Lower leg skin (tissue), 4 donors: Measurements from ENCODE around the gene CCDC91. TPM values are rescaled to one million over a fixed set of nuclear protein-coding genes. Genes with fewer than 3 reads are reported as not detected.

Source experiments
- DNase-seq, 2 donors: peaks; one replicate each; pipeline ENCODE4 v3.0.0-alpha.2; 2019; ENCODE audit warnings: low spot score in 2 of 2
- H3K4me3 ChIP-seq: fragments of 200-600 bp; sonication (generic); 2 replicates; pipeline ENCODE4 v1.5.1; 2017; ENCODE audit warnings: mild to moderate bottlenecking, low read depth; ENCODE audit not compliant: poor library complexity, severe bottlenecking
- POLR2A ChIP-seq, 2 donors: fragments of 450-650 bp; IDR thresholded peaks; one replicate each; pipeline ENCODE4 v1.6.1; 2016 to 2017; ENCODE audit warnings: antibody characterized with exemption in 2 of 2, mild to moderate bottlenecking in 1 of 2, moderate library complexity in 1 of 2
- WGBS, 2 donors: methylation state at CpG; one replicate each; pipeline ENCODE4 v1.1.5; 2018; 5-methylcytosine and 5-hydroxymethylcytosine counted together
- intact Hi-C: fragments of 100-400 bp; cut with DNase I; formaldehyde crosslinking; loops from one replicate; pipeline ENCODE4 v1.15.0; 2023; ENCODE audit warnings: low total_unique reads
- total RNA-seq, 4 donors: library from RNA; depleted of rRNA; stranded (reverse); fragments of >200 nt; gene quantifications; one replicate each; pipeline ENCODE4 v1.1.0, GENCODE V29; 2016
- TF ChIP-seq, protein P1 (sequence below), 3 donors: fragments of 450-650 bp; IDR thresholded peaks; one replicate each; pipeline ENCODE4 v1.5.1; 2016; ENCODE audit warnings: antibody characterized with exemption in 3 of 3, mild to moderate bottlenecking in 3 of 3, moderate library complexity in 2 of 3

Gene CCDC91
- total RNA-seq, 4 donors from 2014 or later: 13.8 to 31.0 (median 23.3) TPM

DNA sequence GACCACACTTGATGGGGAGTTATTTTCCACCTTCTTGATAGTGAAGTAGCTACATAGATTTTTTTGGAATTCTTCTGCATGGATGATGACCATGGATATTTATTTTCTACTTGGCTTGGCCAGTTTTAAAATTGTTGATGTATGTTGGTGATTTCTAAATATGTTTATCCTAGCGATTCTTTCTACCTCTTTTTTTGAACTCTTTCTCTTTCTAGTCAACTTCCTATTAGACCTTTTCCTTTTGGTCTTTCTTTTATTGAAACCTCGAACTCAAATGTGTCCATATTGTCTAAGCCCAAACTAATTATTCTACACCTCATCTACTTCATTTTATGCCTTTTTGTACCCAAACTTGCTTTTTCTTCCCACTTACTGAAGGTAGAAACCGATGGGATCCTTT lies 37.0 kb downstream of the CCDC91 start:
- no peak overlapping the region for H3K4me3 ChIP-seq
- no peak for DNase-seq
- intact Hi-C loops: no loop called here
- TF ChIP-seq, protein P1, sequence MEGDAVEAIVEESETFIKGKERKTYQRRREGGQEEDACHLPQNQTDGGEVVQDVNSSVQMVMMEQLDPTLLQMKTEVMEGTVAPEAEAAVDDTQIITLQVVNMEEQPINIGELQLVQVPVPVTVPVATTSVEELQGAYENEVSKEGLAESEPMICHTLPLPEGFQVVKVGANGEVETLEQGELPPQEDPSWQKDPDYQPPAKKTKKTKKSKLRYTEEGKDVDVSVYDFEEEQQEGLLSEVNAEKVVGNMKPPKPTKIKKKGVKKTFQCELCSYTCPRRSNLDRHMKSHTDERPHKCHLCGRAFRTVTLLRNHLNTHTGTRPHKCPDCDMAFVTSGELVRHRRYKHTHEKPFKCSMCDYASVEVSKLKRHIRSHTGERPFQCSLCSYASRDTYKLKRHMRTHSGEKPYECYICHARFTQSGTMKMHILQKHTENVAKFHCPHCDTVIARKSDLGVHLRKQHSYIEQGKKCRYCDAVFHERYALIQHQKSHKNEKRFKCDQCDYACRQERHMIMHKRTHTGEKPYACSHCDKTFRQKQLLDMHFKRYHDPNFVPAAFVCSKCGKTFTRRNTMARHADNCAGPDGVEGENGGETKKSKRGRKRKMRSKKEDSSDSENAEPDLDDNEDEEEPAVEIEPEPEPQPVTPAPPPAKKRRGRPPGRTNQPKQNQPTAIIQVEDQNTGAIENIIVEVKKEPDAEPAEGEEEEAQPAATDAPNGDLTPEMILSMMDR (IDR thresholded peaks at IDR 0.05): no peak
- no peak for TF ChIP-seq POLR2A (IDR thresholded peaks at IDR 0.05)
- WGBS, 2 donors: 92 to 95% methylated on average over 3 of the region's 3 CpGs

DNA sequence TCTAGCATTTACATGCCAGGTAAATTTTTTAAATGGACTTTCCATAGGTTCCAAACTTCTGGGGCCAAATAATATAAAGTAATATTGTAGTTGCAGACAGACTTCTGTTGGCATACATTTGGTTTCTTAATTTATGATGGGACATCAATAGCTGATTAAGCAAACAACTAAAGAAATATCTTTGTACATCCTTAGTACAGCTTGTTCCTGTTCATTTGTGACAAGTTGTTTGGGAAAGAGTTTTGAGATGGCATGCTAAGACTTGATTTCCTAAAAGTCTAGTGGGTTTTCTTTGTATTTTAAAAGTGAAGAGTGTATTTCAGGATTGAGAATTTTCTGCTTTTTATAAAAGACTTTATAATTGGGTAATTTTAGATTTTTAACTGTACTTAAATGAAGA lies 41.0 kb downstream of the CCDC91 start:
- DNase-seq: no peak
- no peak for TF ChIP-seq POLR2A (IDR thresholded peaks at IDR 0.05)
- H3K4me3 ChIP-seq: no peak overlapping the region
- intact Hi-C loops: no loop called here

GRCh38 chr12:28232211-28232928 lies 42.1 kb downstream of the CCDC91 start:
- 92 to 94% methylated on average over 2 of the region's 2 CpGs for WGBS, 2 donors
- no peak overlapping the region for H3K4me3 ChIP-seq
- no peak for DNase-seq
- intact Hi-C loops: no loop called here
- TF ChIP-seq, protein P1 (IDR thresholded peaks at IDR 0.05): no peak
- no peak for TF ChIP-seq POLR2A (IDR thresholded peaks at IDR 0.05)

GRCh38 chr12:28234444-28234843 lies 44.2 kb downstream of the CCDC91 start:
- TF ChIP-seq, protein P1 (IDR thresholded peaks at IDR 0.05): no peak
- TF ChIP-seq POLR2A (IDR thresholded peaks at IDR 0.05): no peak
- no peak overlapping the region for H3K4me3 ChIP-seq
- intact Hi-C loops: no loop called here
- DNase-seq: no peak

- intact Hi-C loops: no loop called here
- TF ChIP-seq, protein P1 (IDR thresholded peaks at IDR 0.05): no peak
- 67 to 93% methylated on average over 1 of the region's 1 CpG for WGBS, 2 donors
Observed at GRCh38 chr12:28235015-28235414, 44.8 kb downstream of the CCDC91 start.

DNA sequence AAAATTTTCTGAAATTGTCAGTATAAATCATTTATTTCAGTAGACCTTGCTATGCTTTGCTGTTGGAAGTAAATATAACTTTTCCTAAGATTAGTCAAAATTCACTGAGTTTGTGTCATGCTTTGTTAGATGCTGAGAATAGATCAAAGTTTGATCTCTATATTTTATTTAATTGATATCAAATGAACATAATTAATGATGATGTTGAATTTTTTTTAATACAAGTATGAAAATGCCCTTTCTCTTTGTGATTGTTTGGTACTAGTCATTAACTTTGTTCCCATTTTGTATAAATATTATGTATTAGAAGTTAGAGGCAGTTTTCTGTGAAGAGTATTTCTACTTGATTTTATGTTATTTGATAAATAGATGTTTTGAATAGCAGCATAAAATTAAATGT lies 45.7 kb downstream of the CCDC91 start:
- no peak for DNase-seq
- TF ChIP-seq POLR2A (IDR thresholded peaks at IDR 0.05): no peak
- TF ChIP-seq, protein P1 (IDR thresholded peaks at IDR 0.05): no peak
- no peak overlapping the region for H3K4me3 ChIP-seq
- intact Hi-C loops: no loop called here

More at GRCh38 chr12:28235015-28235414, 44.8 kb downstream of the CCDC91 start:
- no peak for DNase-seq
- no peak overlapping the region for H3K4me3 ChIP-seq
